GM15510 (cell line): ENCODE data around the gene VASP.
A peak's percentile ranks its signal among the peaks of the same experiment; 100 is the strongest.

ENCODE experiments used
- POLR2A ChIP-seq: IDR thresholded peaks from 3 replicates; pipeline ENCODE4 v1.6.1; 2011; ENCODE audit warnings: borderline replicate concordance; ENCODE audit not compliant: insufficient read length; ENCODE audit errors: extremely low read depth

Gene VASP

GRCh38 chr19:45506989-45507871 lies at the start of gene VASP:
VASP (plus strand) TSS chr19:45507479; CDS start chr19:45507772, 293 bp downstream.
- TF ChIP-seq POLR2A, result peak; percentile 99

- no peak for TF ChIP-seq POLR2A
Measured at GRCh38 chr19:45457776-45458175, 49.5 kb upstream of the VASP start.

GRCh38 chr19:45460807-45461347 lies 46.4 kb upstream of the VASP start:
- no peak for TF ChIP-seq POLR2A

GRCh38 chr19:45462174-45462573 lies 45.1 kb upstream of the VASP start:
- no peak for TF ChIP-seq POLR2A

GRCh38 chr19:45463241-45463640 lies 44.0 kb upstream of the VASP start:
- no peak for TF ChIP-seq POLR2A

GRCh38 chr19:45464274-45464673 lies 43.0 kb upstream of the VASP start:
- no peak for TF ChIP-seq POLR2A

- no peak for TF ChIP-seq POLR2A
Measured at GRCh38 chr19:45464852-45465441, 42.3 kb upstream of the VASP start.

GRCh38 chr19:45467115-45467455 lies 40.2 kb upstream of the VASP start:
- no peak for TF ChIP-seq POLR2A

GRCh38 chr19:45467456-45468158 lies 39.7 kb upstream of the VASP start, which contains the start of gene FOSB:
FOSB (plus strand) TSS chr19:45467996; CDS start chr19:45468587, 591 bp downstream.
- peak; percentile 46 for TF ChIP-seq POLR2A

GRCh38 chr19:45468159-45468651 lies 39.1 kb upstream of the VASP start:
- TF ChIP-seq POLR2A, result no peak

- peak; percentile 1 for TF ChIP-seq POLR2A
Measured at GRCh38 chr19:45468803-45469131, 38.5 kb upstream of the VASP start.

- peak; percentile 36 for TF ChIP-seq POLR2A
Measured at GRCh38 chr19:45469132-45469944, 37.9 kb upstream of the VASP start.

- peak; percentile 4 for TF ChIP-seq POLR2A
Measured at GRCh38 chr19:45469945-45470761, 37.1 kb upstream of the VASP start.

GRCh38 chr19:45470762-45471081 lies 36.6 kb upstream of the VASP start:
- TF ChIP-seq POLR2A, result no peak

- no peak for TF ChIP-seq POLR2A
Measured at GRCh38 chr19:45471111-45471930, 36.0 kb upstream of the VASP start.
